GM21786 (cell line): ENCODE data around the gene NTHL1.
A peak's percentile ranks its signal among the peaks of the same experiment; 100 is the strongest.
"Not testable (repeated sequence)": the region's sequence is repeated elsewhere in the genome, so short reads cannot be mapped to it uniquely, and the experiment has no call there.

Source experiments
- ATAC-seq: cut with Tn5 transposase; IDR thresholded peaks from one replicate; pipeline ENCODE4 v1.9.1; 2021; ENCODE audit not compliant: unreplicated experiment

NTHL1 gene

DNA sequence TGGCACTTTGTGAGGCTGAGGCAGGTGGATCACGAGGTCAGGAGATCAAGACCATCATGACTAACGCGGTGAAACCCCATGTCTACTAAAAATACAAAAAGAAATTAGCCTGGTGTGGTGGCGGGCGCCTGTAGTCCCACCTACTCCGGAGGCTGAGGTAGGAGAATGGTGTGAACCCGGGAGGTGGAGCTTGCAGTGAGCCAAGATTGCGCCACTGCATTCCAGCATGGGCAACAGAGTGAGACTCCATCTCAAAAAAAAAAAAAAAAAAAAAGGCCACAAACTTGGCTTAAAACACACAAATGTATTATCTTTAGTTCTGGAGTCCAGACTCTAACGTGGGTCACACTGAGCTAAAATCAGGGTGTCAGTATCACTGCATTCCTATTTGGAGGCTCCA, 35.9 kb downstream of the NTHL1 start:
- ATAC-seq = not testable (repeated sequence)

- peak; percentile 81 for ATAC-seq
Measured at GRCh38 chr16:2009791-2010510, 37.7 kb downstream of the NTHL1 start, which contains the start of gene ZNF598. TSS of gene ZNF598 (minus strand) at chr16:2009821.

- peak; percentile 19 for ATAC-seq
Measured at GRCh38 chr16:2009164-2009711, 38.4 kb downstream of the NTHL1 start.

GRCh38 chr16:2008631-2009163, 38.9 kb downstream of the NTHL1 start:
- ATAC-seq = no peak

GRCh38 chr16:2008009-2008526, 39.6 kb downstream of the NTHL1 start:
- ATAC-seq = no peak

DNA sequence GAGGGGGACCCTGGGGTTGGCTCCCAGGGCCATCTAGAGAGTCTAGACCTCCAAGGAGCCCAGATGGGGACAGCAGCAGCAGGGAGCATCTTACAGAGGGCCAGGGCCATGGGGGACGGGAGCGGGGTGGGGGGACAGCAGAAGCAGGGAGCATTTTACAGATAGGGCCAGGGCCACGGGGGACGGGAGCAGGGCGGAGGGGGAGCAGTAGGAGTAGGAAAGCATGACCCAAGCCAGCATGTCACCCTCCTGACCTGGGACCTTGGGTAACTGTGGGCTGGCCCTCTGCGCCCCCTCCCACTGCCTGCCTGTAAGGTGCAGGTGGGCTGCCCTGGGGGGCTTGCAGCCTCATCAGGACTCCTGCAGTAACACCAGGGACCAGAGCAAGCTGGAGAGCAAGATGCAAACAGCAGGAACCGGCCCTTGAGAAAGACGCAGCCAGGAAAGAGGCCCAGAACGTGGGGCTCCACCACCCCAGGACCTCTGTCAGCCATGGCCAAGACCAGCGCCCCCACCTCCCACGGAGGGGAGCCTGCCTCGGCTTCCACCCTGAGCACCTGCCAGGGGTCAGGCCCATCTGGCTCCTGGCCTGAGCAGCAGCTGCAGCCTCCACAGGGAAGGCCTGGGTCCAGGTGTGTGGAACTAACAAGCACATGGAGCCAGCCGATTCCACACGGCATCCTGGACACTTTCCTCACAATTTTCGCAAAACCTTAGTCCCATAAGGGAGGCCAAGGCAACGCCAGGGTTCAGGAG, 40.4 kb downstream of the NTHL1 start:
- no peak for ATAC-seq

DNA sequence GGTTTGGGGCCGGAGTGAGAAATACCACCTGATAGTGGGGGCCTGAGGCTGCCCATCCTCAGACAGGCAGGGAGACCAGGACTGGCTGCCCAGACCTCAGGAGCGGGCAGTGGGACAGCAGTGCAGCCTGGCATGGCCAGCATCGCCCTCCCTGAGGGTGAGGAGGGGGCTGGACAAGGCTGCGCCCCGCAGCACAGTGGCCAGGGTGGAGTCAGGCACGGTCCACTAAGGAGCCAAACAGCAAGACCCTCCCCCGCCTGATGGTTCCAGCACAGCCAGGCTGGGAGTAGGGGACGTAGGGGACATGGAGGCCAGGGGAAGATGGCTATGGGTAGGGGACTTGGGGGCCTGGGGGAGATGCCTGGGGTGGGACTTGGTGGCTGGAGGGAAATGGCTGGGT, 41.3 kb downstream of the NTHL1 start:
- no peak for ATAC-seq

DNA sequence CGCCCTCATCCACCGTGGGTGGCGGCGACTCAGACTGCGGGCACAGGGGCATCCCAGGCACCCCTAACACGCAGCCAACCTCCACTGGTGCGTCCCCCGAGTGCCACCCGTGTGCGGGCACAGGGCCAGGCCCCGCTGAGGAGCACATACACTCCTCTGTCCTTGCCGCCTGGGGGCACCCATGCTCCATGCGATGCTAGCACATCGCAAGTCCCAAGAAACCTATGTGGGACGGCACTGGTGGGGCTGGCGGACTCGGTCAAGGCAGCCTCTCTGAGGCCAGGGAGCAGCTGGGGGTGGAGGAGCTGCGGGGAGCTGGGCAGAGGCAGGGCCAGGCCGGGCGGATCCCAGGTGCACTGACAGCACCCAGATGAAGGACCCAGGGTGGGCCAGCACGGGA, 42.0 kb downstream of the NTHL1 start:
- ATAC-seq = no peak

GRCh38 chr16:2004795-2005517, 42.7 kb downstream of the NTHL1 start:
- ATAC-seq = no peak

DNA sequence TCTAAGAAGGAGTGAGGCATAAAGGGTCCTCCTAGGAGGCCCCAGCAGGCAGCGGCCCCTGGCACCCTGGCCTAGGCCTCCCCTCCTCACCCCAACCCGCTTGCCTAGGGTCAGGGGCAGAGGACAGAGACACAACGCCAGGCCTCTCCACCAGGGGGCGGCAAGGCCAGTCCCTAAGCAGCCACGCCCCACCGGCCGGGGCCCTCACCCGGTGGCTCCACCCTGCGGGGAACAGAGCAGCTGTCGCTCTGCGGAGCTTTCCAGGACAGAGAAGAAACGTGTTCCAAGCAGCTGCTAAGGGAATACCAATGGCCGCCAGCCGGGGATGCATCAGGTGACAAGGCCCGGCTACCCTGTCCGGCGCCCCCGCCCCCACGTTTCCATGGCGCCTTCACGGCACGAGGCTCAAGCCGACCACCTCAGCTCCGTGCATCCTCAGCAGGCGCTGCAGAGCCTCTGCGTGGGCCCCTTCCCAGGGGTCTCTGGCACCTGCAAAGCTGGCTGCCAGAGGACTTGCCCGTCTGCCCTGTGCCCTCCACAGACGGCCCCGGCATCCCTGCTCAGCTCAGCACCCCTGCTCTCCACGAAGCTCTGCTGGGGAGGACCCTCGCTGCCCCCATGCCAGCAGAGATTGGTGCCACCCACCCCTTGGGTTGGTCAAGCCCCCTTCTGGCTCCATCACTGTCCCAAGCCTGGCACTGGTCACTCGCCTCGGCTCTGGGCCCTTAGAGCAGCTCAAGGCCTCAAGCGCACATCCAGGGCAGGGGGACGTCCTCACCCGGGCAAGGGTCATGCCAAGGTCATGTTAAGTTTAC, 43.6 kb downstream of the NTHL1 start:
- peak; percentile 71 for ATAC-seq

DNA sequence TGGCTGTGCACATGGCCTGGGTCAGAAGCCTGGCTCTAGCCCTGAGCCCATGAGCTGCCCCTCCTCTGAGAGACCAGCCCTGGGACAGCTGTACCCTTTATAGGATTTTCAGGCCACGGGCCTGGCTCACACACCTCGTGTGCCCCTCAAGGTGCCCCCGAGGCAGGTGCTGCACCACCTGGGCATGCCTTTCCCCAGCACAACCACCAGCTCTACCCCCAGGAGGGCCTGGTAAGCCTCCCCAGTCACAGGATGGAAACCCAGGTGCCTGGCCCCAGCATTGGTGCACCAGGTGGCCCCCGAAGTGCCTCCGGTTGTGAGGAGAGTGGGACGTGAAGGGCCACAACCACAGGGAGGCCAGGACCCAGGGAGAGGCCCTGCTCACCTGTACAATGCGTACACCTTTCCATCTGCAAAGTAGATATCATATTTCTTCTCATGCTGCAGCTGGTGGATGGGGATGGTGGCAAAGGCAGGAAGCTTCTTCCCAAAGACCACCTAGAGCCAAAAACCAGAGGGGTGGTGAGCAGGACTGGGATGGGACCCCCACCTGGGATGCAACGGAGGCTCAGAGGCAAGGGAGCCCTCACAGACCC, 44.3 kb downstream of the NTHL1 start:
- ATAC-seq = no peak

GRCh38 chr16:2002406-2003230, 45.0 kb downstream of the NTHL1 start:
- ATAC-seq = no peak

DNA sequence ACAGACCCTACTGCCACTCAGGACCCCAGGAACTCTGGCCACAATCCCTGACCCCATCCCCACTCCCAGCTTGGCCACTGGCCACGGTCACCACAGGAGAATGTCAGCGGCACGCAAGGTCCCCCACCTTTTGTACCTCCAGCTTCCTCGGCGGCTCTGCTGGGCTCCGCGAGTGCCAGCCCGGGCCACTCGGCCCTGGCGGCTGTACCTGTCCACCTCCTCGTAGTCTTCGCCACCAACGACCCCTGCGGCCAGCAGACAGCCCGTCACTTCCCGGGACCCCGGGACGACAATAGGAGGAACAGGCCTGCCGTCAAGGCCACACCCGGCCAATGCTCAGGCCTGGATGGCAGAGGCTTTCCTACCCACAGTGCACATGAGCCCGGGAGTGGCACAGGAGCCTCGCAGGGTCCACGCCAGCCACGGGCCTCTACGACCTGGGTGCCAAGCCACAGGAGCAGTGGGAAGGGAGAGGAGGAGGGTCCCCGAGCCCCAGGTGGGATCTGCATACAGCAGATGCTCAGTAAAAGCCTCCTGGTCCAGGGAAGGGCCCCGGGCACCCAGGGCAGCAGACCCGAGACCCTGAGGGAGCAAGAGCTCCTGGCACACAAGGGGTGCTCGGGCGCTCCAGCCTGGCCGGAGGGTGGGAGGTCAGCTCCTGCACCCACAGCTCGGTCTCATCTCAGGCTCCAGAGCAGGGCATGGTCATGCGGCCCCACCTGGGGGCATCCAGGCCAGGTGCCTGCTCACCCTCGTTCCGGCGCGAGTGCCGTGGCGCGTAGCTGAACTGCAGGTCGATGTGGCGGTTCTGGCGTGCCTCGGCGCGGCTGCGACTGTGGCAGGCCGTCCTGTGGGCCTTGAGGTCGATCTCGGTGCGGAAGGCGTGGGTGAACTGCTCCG, 45.9 kb downstream of the NTHL1 start:
- no peak for ATAC-seq

- ATAC-seq = no peak
Measured at GRCh38 chr16:2001035-2001434, 46.6 kb downstream of the NTHL1 start.

DNA sequence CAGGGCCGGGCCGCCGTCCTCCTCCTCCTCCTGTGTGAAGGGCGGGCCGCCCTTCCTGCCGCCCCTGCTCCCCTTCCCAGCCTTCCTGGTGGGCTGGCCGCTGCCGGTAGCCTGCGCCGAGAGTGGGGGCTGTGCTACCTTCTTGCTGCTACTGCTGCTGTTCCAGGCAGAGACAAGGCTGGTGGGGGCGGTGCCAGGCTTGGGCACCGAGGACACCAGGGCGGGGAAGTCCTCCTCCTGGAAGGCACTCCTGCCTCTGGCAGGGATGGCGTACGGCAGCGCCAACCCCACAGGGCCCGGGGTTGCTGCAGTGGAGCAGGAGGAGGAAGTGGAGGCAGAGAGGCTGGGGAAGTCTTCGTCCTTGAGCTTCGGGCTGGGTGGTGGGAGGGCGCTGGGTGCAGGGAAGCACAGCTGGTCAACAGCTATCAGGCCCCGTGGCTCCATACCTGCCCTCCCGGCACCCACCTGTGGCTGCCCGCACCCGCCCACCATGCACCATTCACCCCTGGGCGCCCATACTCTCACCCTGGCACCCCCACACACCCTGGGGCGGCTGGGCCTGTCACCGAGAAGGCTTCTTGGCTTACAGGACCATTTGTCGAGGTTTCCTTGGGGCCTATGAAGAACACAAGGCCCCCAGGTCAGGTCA, 47.6 kb downstream of the NTHL1 start:
- ATAC-seq = no peak

- ATAC-seq = no peak
Measured at GRCh38 chr16:1998852-1999801, 48.5 kb downstream of the NTHL1 start.
